HG03571 (cell line): ENCODE measurements around the gene TCF12.
"Not testable (repeated sequence)": the region's sequence is repeated elsewhere in the genome, so short reads cannot be mapped to it uniquely, and the experiment has no call there.

Experiments used
- ATAC-seq: cut with Tn5 transposase; IDR thresholded peaks from one replicate; pipeline ENCODE4 v1.9.1; 2021; ENCODE audit not compliant: unreplicated experiment

TCF12 gene

GRCh38 chr15:57086857-57087427, 168.5 kb downstream of the TCF12 start:
- ATAC-seq, result no peak

- no peak for ATAC-seq
Observed at GRCh38 chr15:57089815-57090495, 171.5 kb downstream of the TCF12 start.

GRCh38 chr15:57090496-57090859, 172.0 kb downstream of the TCF12 start:
- ATAC-seq, result no peak

GRCh38 chr15:57091636-57092035, 173.2 kb downstream of the TCF12 start:
- ATAC-seq, result no peak

GRCh38 chr15:57092252-57092651, 173.8 kb downstream of the TCF12 start:
- ATAC-seq, result no peak

GRCh38 chr15:57094321-57095257, 176.1 kb downstream of the TCF12 start:
- ATAC-seq, result no peak

- ATAC-seq, result no peak
Observed at GRCh38 chr15:57095896-57096295, 177.5 kb downstream of the TCF12 start.

- ATAC-seq, result no peak
Observed at GRCh38 chr15:57097246-57097645, 178.8 kb downstream of the TCF12 start.

GRCh38 chr15:57097919-57098543, 179.6 kb downstream of the TCF12 start:
- ATAC-seq, result not testable (repeated sequence)

- no peak for ATAC-seq
Observed at GRCh38 chr15:57098896-57099295, 180.5 kb downstream of the TCF12 start.

GRCh38 chr15:57100136-57100539, 181.7 kb downstream of the TCF12 start:
- ATAC-seq, result no peak

GRCh38 chr15:57102858-57103257, 184.4 kb downstream of the TCF12 start:
- ATAC-seq, result no peak

- ATAC-seq, result no peak
Observed at GRCh38 chr15:57108296-57108695, 189.9 kb downstream of the TCF12 start.

- ATAC-seq, result no peak
Observed at GRCh38 chr15:57109005-57109404, 190.6 kb downstream of the TCF12 start.

GRCh38 chr15:57111002-57111401, 192.6 kb downstream of the TCF12 start:
- no peak for ATAC-seq

GRCh38 chr15:57112178-57112577, 193.7 kb downstream of the TCF12 start:
- no peak for ATAC-seq

- ATAC-seq, result no peak
Observed at GRCh38 chr15:57114070-57114469, 195.6 kb downstream of the TCF12 start.

GRCh38 chr15:57118013-57118799, 199.8 kb downstream of the TCF12 start:
- no peak for ATAC-seq

GRCh38 chr15:57122080-57122840, 203.8 kb downstream of the TCF12 start:
- ATAC-seq, result no peak

- ATAC-seq, result no peak
Observed at GRCh38 chr15:57124036-57124435, 205.6 kb downstream of the TCF12 start.
